ENCODE measurements around the gene CLUH. TPM values are rescaled to one million over a fixed set of nuclear protein-coding genes. Genes with fewer than 3 reads are reported as not detected.

The CLUH gene
- total RNA-seq, 1 donor from 2014 or later, result 65.7 TPM

GRCh38 chr17:2722611-2723010 lies 11.0 kb upstream of the CLUH start:
- TF ChIP-seq CTCF (conservative IDR thresholded peaks at IDR 0.05; ENCODE audit: low read depth, low read length), result no peak
- H3K4me3 ChIP-seq (ENCODE audit: low read depth, low read length), result no peak overlapping the region
- no peak for DNase-seq (ENCODE audit: low read depth)

- no peak for DNase-seq (ENCODE audit: low read depth)
- no peak for TF ChIP-seq CTCF (conservative IDR thresholded peaks at IDR 0.05; ENCODE audit: low read depth, low read length)
- H3K4me3 ChIP-seq (ENCODE audit: low read depth, low read length), result no peak overlapping the region
These were observed 10.0 kb upstream of the CLUH start for GRCh38 chr17:2721603-2722002.

- no peak for TF ChIP-seq CTCF (conservative IDR thresholded peaks at IDR 0.05; ENCODE audit: low read depth, low read length)
- H3K4me3 ChIP-seq (ENCODE audit: low read depth, low read length), result no peak overlapping the region
- no peak for DNase-seq (ENCODE audit: low read depth)
These were observed 8.3 kb upstream of the CLUH start for GRCh38 chr17:2719861-2720260.

DNA sequence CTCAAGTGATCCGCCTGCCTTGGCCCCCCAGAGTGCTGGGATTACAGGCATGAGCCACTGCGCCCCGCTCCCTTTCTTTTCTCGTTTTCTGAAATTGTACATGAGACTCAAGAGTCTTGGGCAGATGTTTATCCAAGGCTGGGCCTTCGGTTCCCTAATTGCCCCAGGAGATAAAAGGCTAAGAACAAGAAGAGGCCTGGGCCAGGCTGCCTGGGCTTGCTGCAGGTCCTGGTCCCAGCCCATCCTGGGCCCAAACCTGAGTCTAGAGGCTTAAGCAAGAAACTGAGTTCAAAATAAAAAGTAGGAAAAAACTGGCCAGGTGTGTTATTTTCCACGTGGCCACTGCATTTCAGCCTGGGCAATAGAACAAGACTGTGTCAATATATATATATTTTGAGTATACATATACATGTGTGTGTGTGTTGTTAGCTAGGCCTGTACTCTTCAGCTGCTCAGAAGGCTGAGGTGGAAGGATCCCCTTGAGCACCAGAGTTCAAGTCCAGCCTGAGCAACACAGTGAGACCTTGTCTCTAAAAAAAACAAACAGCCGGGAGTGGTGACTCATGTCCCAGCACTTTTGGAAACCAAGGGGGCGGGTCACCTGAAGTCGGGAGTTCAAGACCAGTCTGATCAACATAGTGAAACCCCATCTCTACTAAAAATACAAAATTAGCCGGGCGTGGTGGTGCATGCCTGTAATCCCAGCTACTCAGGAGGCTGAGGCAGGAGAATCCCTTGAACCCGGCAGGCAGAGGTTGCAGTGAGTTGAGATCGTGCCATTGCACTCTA lies 6.8 kb upstream of the CLUH start:
- no peak for DNase-seq (ENCODE audit: low read depth)
- TF ChIP-seq CTCF (conservative IDR thresholded peaks at IDR 0.05; ENCODE audit: low read depth, low read length), result no peak
- H3K4me3 ChIP-seq (ENCODE audit: low read depth, low read length), result no peak overlapping the region

GRCh38 chr17:2716649-2717048 lies 5.1 kb upstream of the CLUH start:
- H3K4me3 ChIP-seq (ENCODE audit: low read depth, low read length), result no peak overlapping the region
- no peak for TF ChIP-seq CTCF (conservative IDR thresholded peaks at IDR 0.05; ENCODE audit: low read depth, low read length)
- no peak for DNase-seq (ENCODE audit: low read depth)

DNA sequence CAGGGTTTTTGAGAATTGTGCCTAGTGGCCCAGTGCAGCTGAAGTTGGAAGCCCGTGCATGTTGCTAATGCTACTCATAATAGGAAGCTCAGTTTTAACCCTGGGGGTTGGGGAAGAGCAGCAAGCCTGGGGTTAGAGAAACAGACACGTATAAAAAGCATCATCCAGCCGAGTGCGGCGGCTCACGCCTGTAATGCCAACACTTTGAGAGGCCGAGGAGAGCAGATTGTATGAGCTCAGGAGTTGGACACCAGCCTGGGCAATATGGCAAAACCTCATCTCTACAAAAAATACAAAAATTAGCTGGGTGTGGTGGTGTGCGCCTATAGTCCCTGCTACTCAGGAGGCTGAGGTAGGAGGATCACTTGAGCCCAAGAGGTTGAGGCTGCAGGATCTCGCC lies 2.3 kb upstream of the CLUH start:
- no peak for DNase-seq (ENCODE audit: low read depth)
- TF ChIP-seq CTCF (conservative IDR thresholded peaks at IDR 0.05; ENCODE audit: low read depth, low read length), result no peak

More for the DNA sequence above, 2.3 kb upstream of the CLUH start:
- H3K4me3 ChIP-seq (ENCODE audit: low read depth, low read length), result no peak overlapping the region

Measured in epithelial cell of proximal tubule (primary cell).